Measurements from ENCODE around the gene SCGB1D1.

DNA sequence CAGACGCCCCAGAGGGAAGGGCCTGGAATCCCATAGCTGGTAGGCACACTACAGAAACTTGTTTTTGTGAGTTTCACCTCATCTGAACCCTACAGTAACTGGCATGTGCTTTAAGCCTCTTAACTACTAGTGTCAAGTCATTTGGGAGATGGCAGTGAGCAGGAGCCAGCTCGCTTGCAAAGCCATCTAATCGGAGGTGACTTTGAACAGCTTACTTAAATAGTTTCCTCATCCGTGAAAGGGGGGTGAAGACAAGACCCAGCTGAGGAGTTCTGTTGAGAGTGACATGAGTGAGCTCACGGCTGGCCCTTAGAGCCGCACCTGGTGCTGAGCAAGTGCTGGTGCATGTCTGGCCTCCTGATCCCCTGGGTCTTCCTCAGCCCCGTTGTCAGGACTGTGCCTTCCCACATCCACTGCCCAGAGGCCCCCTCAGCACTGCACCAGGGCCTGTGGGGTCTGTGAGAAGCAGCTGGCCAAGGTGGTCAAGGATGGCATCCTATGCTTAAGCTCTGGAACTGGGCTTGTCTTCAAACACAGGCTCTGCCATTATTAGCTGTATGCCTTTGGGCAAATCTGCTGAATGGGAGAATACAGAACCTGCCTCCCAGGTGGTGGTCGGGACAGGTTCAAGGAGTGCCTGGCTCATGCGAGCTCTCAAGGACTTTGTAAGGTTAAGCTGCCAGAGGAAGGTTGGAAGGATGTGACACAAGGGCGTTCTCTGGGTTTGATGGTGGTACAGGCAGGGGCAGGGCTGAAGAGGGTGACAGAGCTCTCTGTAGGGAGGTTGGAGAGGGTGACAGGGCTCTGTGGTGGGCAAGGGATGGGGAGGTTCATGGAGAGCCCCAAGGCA lies 38.9 kb upstream of the SCGB1D1 start:
- TF ChIP-seq, protein P1, sequence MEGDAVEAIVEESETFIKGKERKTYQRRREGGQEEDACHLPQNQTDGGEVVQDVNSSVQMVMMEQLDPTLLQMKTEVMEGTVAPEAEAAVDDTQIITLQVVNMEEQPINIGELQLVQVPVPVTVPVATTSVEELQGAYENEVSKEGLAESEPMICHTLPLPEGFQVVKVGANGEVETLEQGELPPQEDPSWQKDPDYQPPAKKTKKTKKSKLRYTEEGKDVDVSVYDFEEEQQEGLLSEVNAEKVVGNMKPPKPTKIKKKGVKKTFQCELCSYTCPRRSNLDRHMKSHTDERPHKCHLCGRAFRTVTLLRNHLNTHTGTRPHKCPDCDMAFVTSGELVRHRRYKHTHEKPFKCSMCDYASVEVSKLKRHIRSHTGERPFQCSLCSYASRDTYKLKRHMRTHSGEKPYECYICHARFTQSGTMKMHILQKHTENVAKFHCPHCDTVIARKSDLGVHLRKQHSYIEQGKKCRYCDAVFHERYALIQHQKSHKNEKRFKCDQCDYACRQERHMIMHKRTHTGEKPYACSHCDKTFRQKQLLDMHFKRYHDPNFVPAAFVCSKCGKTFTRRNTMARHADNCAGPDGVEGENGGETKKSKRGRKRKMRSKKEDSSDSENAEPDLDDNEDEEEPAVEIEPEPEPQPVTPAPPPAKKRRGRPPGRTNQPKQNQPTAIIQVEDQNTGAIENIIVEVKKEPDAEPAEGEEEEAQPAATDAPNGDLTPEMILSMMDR (IDR thresholded peaks at IDR 0.05) = no peak
- no peak for TF ChIP-seq POLR2A (IDR thresholded peaks at IDR 0.05)
